Gastroesophageal sphincter (tissue), 3 donors: ENCODE results near the gene PAIP1.

Experiments used
- EP300 ChIP-seq: sonication (generic); formaldehyde crosslinking; IDR thresholded peaks from one replicate; pipeline ENCODE4 v1.6.1; 2017; ENCODE audit warnings: antibody characterized with exemption, mild to moderate bottlenecking
- POLR2A ChIP-seq, 2 donors: fragments of 450-650 bp; IDR thresholded peaks; one replicate each; pipeline ENCODE4 v1.6.1; 2017; ENCODE audit warnings: antibody characterized with exemption in 2 of 2, mild to moderate bottlenecking in 2 of 2, moderate library complexity in 1 of 2
- POLR2AphosphoS5 ChIP-seq: sonication (generic); formaldehyde crosslinking; IDR thresholded peaks from one replicate; pipeline ENCODE4 v1.6.1; 2017; ENCODE audit warnings: antibody characterized with exemption
- TF ChIP-seq, protein P1 (sequence below), 4 experiments: fragments of 200-600 bp in 2 of 4; fragments of 450-650 bp in 2 of 4; sonication (generic) in 1 of 4; IDR thresholded peaks; one replicate each; pipeline ENCODE4 v1.5.1; 2017 to 2019; ENCODE audit warnings: antibody characterized with exemption in 4 of 4, mild to moderate bottlenecking in 2 of 4, moderate library complexity in 2 of 4

DNA sequence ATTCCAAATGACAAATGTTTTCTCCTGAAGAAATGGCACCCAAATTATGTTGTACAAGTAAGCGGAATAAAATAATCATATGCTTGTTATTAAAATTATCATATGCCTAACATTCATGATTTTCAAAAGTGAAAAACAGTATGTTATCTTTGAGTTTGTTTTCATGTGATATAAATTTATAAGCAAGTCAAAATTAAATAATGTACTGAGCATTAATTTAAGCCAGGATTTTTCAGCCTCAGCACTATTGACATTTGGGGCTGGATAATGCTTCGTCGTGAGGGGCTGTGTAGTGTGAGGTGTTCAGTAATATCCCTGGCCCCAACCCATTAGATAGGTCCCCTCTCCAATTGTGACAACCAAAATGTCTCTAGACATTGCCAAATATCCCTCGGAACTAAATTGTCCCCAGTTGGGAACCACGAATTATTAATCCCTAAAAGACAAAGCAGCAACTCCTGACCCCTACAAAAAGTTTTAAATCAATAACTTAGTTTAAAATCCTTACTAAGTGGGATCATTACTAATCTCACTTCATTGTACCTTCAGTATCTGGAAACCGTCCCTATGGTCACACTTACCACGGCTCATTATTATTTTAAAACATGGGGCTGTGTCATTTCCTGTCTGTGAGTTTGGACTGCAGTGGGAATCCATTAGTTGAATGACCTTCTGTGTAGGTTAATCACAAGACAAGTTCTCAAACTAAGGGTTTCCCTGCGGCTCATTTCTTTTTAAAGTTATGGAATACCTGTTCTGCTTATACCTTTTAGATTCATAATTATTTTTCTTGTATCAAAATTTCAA lies 44.8 kb upstream of the PAIP1 start:
- TF ChIP-seq, protein P1, sequence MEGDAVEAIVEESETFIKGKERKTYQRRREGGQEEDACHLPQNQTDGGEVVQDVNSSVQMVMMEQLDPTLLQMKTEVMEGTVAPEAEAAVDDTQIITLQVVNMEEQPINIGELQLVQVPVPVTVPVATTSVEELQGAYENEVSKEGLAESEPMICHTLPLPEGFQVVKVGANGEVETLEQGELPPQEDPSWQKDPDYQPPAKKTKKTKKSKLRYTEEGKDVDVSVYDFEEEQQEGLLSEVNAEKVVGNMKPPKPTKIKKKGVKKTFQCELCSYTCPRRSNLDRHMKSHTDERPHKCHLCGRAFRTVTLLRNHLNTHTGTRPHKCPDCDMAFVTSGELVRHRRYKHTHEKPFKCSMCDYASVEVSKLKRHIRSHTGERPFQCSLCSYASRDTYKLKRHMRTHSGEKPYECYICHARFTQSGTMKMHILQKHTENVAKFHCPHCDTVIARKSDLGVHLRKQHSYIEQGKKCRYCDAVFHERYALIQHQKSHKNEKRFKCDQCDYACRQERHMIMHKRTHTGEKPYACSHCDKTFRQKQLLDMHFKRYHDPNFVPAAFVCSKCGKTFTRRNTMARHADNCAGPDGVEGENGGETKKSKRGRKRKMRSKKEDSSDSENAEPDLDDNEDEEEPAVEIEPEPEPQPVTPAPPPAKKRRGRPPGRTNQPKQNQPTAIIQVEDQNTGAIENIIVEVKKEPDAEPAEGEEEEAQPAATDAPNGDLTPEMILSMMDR (IDR thresholded peaks at IDR 0.05): no peak
- TF ChIP-seq POLR2A (IDR thresholded peaks at IDR 0.05) (no peak), POLR2AphosphoS5 (no peak), EP300 (no peak)
